ENCODE results near the gene ARRDC2.
"Not testable (repeated sequence)": the region's sequence is repeated elsewhere in the genome, so short reads cannot be mapped to it uniquely, and the experiment has no call there.

Gene ARRDC2

DNA sequence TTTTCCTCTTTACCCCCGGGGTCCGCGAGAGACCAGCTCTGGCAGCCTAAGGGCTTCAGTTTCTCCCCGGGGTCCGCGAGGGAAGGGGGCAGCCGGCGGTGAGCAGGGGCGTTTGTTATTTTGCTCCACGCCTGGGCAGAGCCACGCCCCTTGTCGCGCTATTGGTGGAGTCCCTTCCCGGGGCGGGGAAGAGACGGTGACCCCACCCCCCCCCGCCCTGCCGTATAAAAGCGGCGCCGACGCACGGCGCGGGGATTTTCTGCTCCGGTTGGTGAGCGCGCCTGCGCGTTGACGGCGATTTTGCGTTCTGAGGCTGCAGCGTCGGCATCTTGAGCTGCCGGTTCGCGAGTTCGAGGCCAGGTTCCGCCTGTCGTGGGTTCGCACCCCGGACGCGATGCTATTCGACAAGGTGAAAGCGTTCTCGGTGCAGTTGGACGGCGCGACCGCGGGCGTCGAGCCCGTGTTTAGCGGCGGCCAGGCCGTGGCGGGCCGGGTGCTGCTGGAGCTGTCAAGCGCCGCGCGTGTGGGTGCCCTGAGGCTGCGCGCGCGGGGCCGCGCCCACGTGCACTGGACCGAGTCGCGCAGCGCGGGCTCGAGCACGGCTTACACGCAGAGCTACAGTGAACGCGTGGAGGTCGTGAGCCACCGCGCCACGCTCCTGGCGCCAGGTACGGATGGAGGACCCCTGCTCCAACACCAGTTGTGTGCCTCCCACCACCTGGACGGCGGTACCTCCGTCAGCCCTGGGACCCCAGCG is at the start of gene ARRDC2:
Gene ARRDC2 (plus strand): TSS at position 254 of the 757 bp plus-strand sequence. CDS start 141 bp downstream, at position 395.
- peak; percentile 91 for DNase-seq (ENCODE audit: low read depth)

DNA sequence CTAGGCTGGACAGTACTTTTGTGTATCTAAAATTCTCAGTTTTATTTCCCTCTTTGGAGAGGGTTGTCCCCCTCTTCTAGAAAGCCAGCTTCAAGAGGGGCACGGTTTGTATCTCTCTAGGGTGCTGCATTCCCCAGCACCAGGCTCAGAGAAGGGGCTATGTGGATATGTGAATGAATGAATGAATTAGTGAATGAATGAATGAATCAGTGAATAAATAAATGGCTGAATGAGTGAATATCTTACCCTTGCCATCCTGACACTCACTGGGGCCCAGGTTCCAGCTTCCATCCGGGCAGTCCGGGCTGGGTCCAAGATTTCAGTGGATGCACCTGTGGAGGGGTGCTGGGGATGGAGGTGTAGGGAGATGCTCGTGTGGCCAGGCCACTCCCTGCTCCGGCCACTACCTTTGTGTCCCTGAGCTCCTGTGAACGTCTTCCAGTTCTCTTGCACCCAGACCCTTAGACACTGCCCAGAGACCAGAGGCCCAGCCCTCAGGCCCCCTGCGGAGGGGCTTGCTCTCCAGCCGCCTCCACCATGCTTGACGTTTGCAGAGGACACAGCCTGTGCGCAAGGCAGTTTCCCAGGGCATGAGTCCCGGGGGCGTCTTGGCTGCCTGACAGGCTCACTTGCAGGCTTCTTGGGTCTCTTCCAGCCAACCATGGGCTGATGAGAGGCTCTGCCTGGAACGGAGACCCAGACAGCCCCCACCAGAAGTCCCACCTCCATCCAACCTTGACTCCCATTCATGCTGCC is 43.9 kb upstream of the ARRDC2 start:
- no peak for DNase-seq (ENCODE audit: low read depth)

DNA sequence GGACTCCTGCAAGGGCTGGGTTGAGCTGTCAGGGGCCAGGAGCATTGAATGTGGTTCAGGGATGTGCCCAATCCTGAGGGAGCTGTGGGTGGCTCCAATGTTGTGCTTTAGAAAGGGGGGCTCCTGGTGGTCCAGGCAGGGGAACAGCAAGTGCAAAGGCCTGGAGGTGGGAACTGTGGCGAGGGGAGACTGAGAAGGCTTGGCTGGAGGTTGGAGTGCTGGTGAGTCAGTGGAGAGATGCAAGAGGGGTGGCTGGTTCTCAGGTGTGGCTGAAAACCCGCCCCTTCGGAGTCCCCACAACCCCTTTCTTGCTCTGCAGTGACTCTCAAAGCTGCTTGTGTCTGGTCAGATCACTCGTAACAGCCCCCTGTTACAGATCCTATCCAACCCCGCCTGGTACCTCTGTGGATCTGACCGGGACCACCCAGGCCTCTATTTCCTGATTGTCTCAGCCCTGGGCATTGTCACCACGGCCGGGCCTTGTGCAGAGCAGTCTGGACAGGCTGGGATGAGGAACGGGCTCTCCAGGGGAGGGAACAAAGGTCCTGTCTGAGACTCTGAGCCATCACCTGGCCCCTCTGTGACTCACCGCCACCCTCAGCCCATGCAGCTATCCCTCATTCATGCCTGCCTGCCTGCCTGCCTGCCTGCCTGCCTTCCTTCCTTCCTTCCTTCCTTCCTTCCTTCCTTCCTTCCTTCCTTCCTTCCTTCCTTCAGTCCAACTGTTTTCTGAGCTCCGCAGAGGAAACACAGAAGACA is 42.4 kb upstream of the ARRDC2 start:
- DNase-seq (ENCODE audit: low read depth) = no peak

DNA sequence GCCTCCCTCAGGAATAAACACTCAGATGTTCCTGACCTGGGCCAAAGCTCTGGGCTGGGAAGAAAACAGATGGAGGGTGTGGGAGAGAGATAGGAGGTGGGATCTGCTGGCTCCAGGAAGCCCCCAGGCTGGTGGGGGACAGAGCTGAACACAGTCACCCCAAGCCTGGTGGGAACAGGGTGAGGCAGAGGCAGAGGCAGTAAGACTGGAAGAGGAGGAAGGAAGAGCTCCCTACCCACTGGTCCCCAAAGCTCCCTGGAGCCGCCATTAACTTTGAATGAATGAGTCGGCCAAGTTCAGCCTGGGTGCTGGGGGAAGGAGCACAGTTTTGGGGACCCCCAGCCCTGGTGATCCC is 41.9 kb upstream of the ARRDC2 start:
- no peak for DNase-seq (ENCODE audit: low read depth)

DNA sequence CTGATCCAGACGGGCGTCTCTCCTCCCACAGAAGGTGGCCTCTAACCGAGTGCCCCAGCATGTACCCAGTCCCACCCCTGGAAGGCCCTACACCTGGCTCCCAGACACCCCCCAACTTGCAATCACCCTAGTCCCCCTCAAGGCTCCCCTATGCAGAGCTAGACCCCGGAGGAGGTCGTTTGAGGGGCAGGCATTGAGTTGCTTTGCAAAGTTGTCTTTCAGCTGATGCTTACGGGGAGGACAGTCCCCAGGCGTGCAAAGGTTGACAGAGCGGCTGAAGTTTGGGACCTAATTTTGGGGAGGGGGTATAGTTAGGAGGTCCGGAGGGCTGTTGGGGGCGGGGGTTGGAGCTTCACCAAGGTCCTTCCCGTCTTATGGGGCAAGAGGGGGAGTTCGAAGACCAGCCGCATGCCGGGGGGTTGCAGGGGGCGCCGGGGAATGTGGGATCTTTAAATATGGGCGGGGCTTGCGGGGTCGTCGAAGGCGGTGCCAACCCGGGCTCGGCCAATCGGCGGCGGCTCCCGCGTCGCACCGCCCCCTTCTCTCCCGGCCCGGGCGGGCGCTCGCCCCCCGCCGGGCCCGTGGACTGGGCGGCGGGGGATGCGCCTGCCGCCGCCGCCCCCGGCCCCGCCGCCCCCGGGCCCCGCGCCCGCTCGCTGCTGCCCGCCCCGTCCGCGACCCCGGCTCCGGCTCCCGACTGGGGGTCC is 41.3 kb upstream of the ARRDC2 start, which contains the start of gene KCNN1:
Gene KCNN1 (plus strand): TSS at position 558 of the 707 bp plus-strand sequence. CDS start 6,782 bp downstream, outside the sequence.
- DNase-seq (ENCODE audit: low read depth) = no peak

DNA sequence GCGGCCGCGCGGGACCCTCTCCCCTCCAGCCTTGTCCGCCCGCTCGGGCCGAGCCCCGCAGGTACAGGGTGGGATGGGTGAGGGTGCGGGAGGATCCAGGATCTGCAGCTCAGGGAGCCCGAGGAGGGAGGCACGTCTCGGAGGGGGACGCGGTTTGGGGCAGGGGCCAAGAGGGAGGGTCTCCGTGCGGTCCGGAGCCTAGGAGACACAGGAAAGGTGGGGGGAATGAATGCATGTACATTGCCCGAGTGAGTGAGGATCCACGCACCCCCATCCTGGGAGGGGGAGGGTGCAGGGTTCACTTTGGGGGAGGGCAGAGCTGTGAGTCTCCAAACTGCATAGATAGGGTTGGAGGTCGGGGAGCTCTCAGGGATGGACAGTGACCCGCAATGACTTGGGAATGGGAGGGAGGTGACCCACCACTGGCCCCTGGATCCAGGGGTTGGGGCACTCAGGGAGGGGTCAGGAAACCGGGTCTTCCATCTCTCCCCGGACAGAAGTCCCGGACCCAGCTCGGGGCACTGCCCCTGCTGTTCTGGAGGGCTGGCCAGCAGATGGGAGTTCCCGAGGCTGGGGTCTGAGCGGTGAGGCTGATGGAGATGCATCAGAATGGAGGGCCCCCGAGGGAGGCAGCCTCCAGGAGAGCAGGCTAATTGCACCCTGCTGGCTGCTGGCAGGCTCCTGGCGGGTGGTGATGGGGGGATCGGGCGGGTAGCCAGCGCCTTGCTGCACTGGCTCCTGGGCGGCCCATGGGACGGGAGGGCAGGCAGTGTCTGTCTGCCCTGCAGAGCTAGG is 40.5 kb upstream of the ARRDC2 start:
- DNase-seq (ENCODE audit: low read depth) = no peak

DNA sequence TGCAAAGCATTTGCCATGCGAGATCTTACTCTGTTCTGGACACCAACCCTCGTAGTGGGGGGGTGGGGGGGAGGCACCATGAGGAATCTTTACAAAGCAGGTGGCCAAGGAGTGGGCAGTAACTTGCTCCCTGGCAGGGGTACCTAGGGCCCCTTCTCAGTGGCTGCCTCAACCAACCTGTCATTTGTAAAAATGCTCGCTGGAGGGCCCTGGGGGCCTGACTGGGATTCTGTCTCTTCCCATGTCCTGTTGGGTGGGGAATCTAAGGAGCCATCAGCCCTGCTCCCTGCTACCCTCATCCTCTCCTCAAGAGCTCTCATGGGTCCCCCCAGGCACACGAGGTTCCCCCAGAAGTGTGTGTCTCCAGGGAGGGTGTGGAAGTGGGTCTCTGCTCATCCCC is 39.6 kb upstream of the ARRDC2 start:
- no peak for DNase-seq (ENCODE audit: low read depth)

DNA sequence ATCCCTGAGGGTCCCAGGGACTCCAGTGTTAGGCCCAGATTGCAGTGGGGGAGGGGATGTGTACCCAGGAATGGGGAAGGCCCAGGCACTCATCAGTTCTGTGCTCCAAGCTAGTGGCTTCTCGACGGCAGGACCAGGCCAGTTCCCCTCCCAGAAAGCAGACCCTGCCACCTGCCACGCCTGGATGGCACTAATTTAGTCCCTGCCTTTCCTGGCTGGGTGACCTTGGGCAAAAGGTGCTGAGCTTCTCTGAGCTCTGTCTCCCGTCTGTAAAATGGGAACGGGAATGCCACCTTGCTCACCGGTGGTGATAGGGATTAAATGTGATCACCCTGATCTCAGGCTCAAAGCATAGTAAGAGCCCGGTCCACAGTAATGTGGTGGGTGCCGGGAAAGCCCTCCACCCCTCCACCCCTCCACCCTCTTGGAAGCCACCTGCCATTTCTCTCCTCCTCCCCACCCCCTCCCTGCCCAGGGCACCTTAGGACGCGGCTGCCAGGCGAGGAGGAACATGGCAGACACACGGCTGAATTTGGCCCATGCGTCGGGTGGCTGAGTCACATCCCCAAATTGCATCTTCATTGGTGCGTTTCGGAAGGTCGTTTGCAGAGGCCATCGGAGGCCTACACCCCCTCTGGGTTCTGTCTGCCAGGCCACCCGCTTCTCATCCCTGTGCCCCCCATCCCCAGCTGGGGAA is 38.7 kb upstream of the ARRDC2 start:
- no peak for DNase-seq (ENCODE audit: low read depth)

DNA sequence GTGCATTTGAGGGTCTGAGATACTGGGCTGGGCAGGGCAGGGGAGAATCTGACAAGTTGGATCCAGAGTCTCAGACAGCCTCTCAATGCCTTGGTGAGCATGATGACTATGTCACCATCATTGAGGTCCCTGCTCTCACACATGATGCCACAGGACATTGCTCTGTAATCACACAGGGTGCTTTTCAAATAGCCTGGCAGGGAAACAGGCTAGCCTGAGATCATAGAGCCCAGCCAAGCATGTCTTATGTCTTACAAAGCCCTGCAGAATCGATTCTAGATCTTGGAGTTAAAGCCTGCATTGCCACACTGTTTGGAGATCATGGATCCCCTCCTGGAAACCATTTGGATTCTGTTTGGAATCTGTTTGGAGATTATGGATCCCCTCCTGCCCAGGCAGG is 35.7 kb upstream of the ARRDC2 start:
- no peak for DNase-seq (ENCODE audit: low read depth)

DNA sequence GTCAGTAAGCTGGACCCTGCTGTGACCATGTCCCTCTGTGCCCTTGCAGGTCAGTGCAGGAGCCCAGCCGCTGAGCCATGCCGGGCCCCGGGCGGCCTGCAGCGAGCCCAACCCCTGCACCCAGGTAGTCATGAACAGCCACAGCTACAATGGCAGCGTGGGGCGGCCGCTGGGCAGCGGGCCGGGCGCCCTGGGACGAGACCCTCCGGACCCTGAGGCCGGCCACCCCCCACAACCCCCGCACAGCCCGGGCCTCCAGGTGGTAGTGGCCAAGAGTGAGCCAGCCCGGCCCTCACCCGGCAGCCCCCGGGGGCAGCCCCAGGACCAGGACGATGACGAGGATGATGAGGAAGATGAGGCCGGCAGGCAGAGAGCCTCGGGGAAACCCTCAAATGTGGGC is 34.2 kb upstream of the ARRDC2 start:
- no peak for DNase-seq (ENCODE audit: low read depth)

DNA sequence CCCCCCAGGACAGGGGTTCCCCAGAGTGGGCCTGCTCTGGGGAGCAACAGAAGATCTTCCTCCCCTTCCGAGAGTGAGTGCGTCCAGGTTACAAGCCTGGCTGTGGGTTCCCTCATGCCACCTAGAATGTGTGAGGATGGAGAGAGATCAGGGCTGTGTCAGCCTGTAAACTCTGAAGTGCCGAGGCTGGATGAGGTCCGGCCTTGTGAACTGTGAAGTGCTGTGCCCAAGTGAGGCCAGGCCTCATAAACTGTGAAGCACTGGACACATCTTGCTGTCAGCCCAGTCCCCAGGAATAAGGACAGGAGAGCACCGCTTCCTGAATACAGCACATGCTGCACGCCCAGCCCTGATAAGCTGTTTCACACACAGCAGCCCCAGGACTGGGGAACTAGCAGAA is 33.4 kb upstream of the ARRDC2 start:
- no peak for DNase-seq (ENCODE audit: low read depth)

DNA sequence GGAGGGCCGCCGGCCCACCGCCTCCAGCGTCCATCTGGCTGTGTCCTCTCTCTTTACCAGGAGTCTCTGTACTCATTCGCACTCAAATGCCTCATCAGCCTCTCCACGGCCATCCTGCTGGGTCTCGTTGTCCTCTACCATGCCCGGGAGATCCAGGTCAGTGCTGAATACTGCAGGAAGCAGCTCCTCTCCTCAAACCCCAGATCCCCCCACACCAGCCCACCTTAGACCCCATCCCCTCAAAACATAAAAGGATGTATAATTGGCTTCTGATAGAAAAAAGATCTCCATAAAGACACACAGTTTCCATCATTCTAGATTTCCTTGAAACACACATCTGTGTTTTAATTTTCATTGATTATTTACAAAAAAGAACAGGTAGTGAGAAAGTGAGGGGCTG is 32.9 kb upstream of the ARRDC2 start:
- DNase-seq (ENCODE audit: low read depth) = no peak

DNA sequence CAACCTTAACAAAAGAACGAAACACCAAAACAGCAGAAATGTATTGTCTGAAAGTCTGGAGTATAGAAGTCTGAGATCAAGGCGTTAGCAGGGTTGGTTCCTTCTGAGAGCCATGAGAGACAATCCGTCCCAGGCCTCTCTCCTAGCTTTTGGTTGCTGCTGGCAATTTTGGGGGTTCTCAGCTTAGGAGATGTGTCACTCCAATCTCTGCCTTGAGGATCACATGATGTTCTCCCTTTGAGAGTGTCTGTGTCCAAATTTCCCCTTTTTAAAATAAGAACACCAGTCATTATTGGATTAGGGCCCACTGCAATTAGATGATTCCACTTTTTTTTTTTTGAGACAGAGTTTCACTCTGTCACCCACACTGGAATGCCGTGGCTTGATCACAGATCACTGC is 30.9 kb upstream of the ARRDC2 start:
- DNase-seq (ENCODE audit: low read depth) = no peak

DNA sequence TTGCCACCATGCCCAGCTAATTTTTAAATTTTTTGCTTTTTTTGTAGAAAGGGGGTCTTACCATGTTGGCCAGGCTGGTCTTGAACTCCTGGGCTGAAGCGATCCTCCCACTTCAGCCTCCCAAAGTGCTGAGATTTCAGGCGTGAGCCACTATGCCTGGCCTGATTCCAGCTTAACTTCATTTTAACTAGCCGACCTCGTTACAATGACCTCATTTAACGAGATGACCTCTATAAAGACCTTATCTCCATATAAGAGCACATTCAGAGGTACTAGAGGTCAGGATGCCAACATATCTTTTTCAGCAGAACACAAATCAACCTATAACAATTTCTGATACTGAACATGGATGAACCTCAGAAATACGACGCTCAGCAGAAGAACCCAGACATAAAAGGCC is 30.5 kb upstream of the ARRDC2 start:
- no peak for DNase-seq (ENCODE audit: low read depth)

DNA sequence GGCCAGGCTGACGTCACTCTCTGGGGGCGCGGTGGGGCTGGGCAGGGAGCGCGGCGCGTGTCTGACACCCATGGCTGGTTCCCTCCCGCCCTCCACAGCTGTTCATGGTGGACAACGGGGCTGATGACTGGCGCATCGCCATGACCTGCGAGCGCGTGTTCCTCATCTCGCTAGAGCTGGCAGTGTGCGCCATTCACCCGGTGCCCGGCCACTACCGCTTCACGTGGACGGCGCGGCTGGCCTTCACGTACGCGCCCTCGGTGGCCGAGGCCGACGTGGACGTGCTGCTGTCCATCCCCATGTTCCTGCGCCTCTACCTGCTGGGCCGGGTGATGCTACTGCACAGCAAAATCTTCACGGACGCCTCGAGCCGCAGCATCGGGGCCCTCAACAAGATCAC is 26.4 kb upstream of the ARRDC2 start:
- DNase-seq (ENCODE audit: low read depth) = no peak

DNA sequence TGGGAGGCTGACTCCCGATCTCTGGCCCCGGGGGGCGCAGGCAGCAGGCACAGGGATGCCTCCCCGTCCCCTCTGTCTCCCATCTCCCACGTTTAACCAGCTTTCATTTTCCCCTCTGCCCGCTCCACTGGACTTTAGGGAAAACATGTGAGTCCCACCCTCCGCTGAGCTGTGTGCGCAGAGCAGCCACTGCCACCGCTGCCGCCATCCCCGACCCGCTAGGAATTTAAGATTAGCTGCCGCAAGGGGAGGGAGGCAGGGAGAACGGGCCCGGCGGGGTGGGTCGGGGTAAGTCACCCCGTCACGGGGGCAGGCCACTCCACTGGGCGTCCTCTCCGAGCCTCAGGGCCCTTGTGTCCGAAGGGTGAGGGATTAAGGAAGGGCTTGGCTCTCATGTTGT is 25.5 kb upstream of the ARRDC2 start:
- no peak for DNase-seq (ENCODE audit: low read depth)

DNA sequence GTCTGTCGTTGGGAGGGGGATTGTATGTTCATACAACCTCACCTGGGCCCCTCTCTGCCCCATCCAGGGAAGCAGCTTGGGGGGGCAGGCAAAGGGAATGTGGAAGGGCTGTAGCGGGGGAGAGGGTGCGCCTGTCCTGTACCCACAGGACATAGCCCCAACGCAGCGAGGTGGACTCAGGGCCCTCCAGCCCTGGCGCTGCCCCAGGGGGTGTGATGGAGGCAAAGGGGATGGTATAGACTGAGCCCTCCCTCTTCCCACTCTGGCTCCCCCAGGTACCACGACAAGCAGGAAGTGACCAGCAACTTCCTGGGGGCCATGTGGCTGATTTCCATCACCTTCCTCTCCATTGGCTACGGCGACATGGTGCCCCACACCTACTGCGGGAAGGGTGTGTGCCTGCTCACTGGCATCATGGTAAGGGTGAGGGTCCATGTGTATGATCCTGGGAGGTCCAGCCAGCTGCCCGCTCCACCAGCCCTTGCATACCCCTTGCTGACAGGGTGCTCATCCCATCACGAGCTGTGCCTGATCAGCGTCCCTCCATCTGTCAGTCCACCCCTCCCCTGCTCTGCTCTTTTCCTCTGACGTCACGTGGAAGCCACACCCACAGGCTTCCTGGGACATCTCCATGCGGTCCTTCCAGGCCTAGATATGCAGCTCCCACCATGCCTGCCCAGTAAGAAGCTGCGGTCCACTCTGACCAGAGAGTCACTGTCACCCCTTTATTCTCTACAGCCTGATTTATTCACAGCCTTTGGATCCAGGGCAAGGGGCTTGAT is 22.7 kb upstream of the ARRDC2 start:
- no peak for DNase-seq (ENCODE audit: low read depth)

DNA sequence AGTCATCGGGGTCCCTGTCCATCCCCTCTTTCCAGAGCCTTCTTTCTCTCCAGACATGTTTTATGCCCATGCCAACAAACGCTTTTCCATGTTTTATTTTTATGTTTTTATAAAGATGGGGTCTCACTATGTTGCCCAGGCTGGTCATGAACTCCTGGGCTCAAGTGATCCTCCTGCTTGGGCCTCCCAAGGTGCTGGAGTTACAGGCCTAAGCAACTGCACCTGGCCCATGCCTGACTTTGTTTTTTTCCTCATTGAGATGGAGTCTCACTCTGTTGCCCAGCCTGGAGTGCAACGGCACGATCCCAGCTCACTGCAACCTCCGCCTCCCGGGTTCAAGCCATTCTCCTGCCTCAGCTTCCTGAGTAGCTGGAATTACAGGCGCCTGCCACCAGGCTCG is 21.4 kb upstream of the ARRDC2 start:
- not testable (repeated sequence) for DNase-seq (ENCODE audit: low read depth)

DNA sequence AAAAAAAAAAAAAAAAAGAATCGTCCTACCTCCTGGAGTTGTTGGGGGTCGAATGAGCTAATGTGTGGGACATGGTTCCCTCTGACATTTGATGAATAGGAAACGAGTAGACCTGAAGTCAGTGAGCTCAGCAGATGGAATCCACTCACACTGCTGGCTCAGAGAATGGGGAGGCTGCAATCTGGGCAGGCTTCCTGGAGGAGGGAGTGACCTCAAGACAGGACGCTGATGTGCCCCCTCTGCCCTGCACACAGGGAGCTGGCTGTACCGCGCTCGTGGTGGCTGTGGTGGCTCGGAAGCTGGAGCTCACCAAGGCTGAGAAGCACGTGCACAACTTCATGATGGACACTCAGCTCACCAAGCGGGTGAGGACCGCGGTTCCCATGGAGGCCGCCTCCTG is 19.8 kb upstream of the ARRDC2 start:
- no peak for DNase-seq (ENCODE audit: low read depth)
